HG03575 (cell line): ENCODE results near the gene C9.
"Not testable (repeated sequence)": the region's sequence is repeated elsewhere in the genome, so short reads cannot be mapped to it uniquely, and the experiment has no call there.

Source experiments
- ATAC-seq: cut with Tn5 transposase; IDR thresholded peaks from one replicate; pipeline ENCODE4 v1.9.1; 2021; ENCODE audit not compliant: unreplicated experiment, insufficient number of reproducible peaks, low FRiP score; ENCODE audit errors: extremely low read depth

Gene C9

DNA sequence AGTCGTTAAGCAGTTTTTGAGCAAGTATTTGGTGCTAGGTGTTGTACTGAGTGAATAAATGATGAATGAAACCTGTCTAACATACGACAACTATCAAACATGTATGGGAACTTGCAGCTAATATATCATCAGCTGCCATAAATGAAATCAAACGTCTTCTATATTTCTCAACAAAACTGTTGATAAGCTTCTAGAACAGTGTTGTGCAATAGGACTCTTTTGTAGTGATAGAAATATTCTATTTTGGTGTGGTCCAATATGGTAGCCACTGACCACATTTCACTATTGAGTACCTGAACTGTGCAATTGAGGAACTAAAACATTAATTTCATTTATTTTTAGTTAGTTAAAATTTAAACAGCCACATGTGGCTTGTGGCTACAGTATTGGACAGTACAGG is 128.6 kb downstream of the C9 start:
- ATAC-seq = no peak

DNA sequence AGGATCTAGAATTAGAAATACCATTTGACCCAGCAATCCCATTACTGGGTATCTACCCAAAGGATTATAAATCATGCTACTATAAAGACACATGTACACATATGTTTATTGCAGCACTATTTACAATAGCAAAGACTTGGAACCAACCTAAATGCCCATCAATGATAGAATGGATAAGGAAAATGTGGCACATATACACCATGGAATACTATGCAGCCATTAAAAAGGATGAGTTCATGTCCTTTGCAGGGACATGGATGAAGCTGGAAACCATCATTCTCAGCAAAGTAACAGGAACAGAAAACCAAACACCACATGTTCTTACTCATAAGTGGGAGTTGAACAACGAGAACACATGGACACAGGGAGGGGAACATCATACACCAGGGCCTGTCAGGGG is 129.8 kb downstream of the C9 start:
- not testable (repeated sequence) for ATAC-seq
